ENCODE data around the gene HS3ST4. TPM values are rescaled to one million over a fixed set of nuclear protein-coding genes. Genes with fewer than 3 reads are reported as not detected.

Gene HS3ST4
- total RNA-seq, 4 donors from 2014 or later, result not detected

- no peak overlapping the region for H3K27ac ChIP-seq
- H3K27me3 ChIP-seq, result no peaks in the 10 kb centered on the region
- DNase-seq, result no peak
- no peaks in the 10 kb centered on the region for H3K36me3 ChIP-seq
- H3K9me3 ChIP-seq, result no peaks in the 10 kb centered on the region
- H3K4me3 ChIP-seq, result no peak overlapping the region
- H3K4me1 ChIP-seq, result no peaks in the 10 kb centered on the region
- TF ChIP-seq CTCF (IDR thresholded peaks at IDR 0.05), result no peak
Observed at GRCh38 chr16:25896411-25896810, 204.7 kb downstream of the HS3ST4 start.

- no peak for TF ChIP-seq CTCF (IDR thresholded peaks at IDR 0.05)
- no peak for TF ChIP-seq POLR2A (IDR thresholded peaks at IDR 0.05)
- no peak for DNase-seq
- no peak overlapping the region for H3K4me3 ChIP-seq
- no peaks in the 10 kb centered on the region for H3K4me1 ChIP-seq
- no peaks in the 10 kb centered on the region for H3K9me3 ChIP-seq
- H3K27me3 ChIP-seq, result no peaks in the 10 kb centered on the region
- no peaks in the 10 kb centered on the region for H3K36me3 ChIP-seq
- no peak overlapping the region for H3K27ac ChIP-seq
Observed at GRCh38 chr16:25897702-25898101, 205.9 kb downstream of the HS3ST4 start.

- Histone ChIP-seq H3K4me3 (no peak overlapping the region), H3K9me3 (no peaks in the 10 kb centered on the region), H3K27ac (no peak overlapping the region), H3K36me3 (no peaks in the 10 kb centered on the region), H3K4me1 (no peaks in the 10 kb centered on the region), H3K27me3 (no peaks in the 10 kb centered on the region)
- DNase-seq, result no peak
- TF ChIP-seq POLR2A (IDR thresholded peaks at IDR 0.05) (no peak), CTCF (IDR thresholded peaks at IDR 0.05) (no peak)
Observed at GRCh38 chr16:25905810-25906209, 214.1 kb downstream of the HS3ST4 start.

GRCh38 chr16:25910971-25911370 lies 219.2 kb downstream of the HS3ST4 start:
- no peak overlapping the region for H3K27ac ChIP-seq
- no peaks in the 10 kb centered on the region for H3K36me3 ChIP-seq
- no peak overlapping the region for H3K4me3 ChIP-seq
- no peak for DNase-seq
- no peaks in the 10 kb centered on the region for H3K9me3 ChIP-seq
- TF ChIP-seq POLR2A (IDR thresholded peaks at IDR 0.05) (no peak), CTCF (IDR thresholded peaks at IDR 0.05) (no peak)
- H3K27me3 ChIP-seq, result no peaks in the 10 kb centered on the region
- no peaks in the 10 kb centered on the region for H3K4me1 ChIP-seq

- no peak overlapping the region for H3K27ac ChIP-seq
- TF ChIP-seq CTCF (IDR thresholded peaks at IDR 0.05) (no peak), POLR2A (IDR thresholded peaks at IDR 0.05) (no peak)
- H3K36me3 ChIP-seq, result no peaks in the 10 kb centered on the region
- no peaks in the 10 kb centered on the region for H3K4me1 ChIP-seq
- DNase-seq, result no peak
- H3K27me3 ChIP-seq, result no peaks in the 10 kb centered on the region
- H3K9me3 ChIP-seq, result no peaks in the 10 kb centered on the region
- no peak overlapping the region for H3K4me3 ChIP-seq
Observed at GRCh38 chr16:25912321-25912720, 220.6 kb downstream of the HS3ST4 start.

- Histone ChIP-seq H3K4me1 (no peaks in the 10 kb centered on the region), H3K4me3 (no peak overlapping the region), H3K36me3 (no peaks in the 10 kb centered on the region), H3K27me3 (no peaks in the 10 kb centered on the region), H3K27ac (no peak overlapping the region), H3K9me3 (no peaks in the 10 kb centered on the region)
- TF ChIP-seq POLR2A (IDR thresholded peaks at IDR 0.05), result no peak
- TF ChIP-seq CTCF (IDR thresholded peaks at IDR 0.05), result no peak
- no peak for DNase-seq
Observed at GRCh38 chr16:25914357-25914962, 222.7 kb downstream of the HS3ST4 start.
